VCaP (cell line): ENCODE results near the gene C8A.

Experiments used
- H3K27ac ChIP-seq: fragments of 450-650 bp; 2 replicates; pipeline ENCODE4 v1.5.1; 2017
- CTCF ChIP-seq: fragments of 450-650 bp; conservative IDR thresholded peaks from 2 replicates; pipeline ENCODE4 v1.5.1; 2017; ENCODE audit warnings: mild to moderate bottlenecking, moderate library complexity

The C8A gene

GRCh38 chr1:56817716-56818463, 36.7 kb upstream of the C8A start:
- H3K27ac ChIP-seq, result peak overlapping the region; percentile 78

GRCh38 chr1:56819387-56819899, 35.2 kb upstream of the C8A start, which contains the start of gene FYB2:
Gene FYB2 (minus strand): TSS chr1:56819404. CDS start chr1:56819290, 114 bp downstream.
- no peak for TF ChIP-seq CTCF
- H3K27ac ChIP-seq, result peak within 1 kb of the TSS; percentile 78

More at GRCh38 chr1:56817716-56818463, 36.7 kb upstream of the C8A start:
- TF ChIP-seq CTCF, result no peak

DNA sequence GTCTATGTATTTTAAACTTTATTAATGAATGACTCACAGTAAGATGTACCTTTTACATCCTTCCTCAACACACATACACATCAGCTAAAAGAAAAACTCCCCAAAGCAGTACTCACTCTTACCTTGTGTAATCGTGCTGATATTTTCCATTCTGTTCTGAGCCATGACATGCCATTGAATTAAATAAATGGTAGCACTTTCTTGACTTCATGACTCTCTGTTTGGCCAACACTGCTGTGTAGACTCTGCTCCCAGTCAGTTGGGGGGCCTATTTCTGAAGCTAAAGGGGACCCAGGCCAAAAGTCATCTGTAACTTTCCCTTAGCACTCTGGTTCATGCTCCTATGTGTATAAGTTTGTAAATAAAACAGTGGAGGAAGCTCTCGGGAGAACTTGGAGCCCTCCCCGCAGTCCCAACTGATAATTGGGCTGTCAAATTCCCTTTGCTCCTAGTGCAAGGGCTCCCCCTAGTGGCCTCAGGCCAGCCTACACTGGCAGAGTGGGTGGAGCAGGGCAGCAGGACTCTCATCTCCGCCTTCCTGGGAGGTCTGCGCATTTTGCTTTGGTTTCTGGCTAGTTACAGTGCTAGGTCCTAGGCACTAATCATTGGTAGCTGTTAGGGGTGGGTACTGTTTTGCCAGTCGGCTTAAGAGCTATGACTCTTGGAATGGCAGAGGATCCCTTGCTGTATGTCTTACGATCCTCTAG, 33.7 kb upstream of the C8A start:
- peak; percentile 95 for TF ChIP-seq CTCF
- H3K27ac ChIP-seq, result peak overlapping the region; percentile 78; the same call in 1 of the 2 replicates

DNA sequence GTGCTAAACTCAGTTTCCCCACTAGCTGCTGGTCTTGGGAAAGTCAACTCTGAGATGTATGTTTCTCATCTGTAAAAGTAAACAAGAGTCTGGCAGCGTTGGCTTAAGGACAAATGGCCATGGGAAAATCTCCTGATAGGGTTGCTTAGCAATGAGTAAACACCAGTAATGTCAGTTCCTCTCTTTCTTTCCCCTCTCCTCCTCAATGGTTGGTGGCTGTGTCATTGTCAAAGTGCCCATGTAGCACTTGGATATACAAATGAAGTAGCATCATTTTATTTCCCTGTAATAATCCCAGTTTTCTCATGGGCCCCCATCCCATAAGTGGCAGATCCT, 33.2 kb upstream of the C8A start:
- no peak for TF ChIP-seq CTCF
- H3K27ac ChIP-seq, result 0 out of 2 replicates have a peak overlapping the region, but pooled peaks have one; percentile 78

- no peak for TF ChIP-seq CTCF
- H3K27ac ChIP-seq, result no peak overlapping the region
Measured at GRCh38 chr1:56824271-56824670, 30.3 kb upstream of the C8A start.

DNA sequence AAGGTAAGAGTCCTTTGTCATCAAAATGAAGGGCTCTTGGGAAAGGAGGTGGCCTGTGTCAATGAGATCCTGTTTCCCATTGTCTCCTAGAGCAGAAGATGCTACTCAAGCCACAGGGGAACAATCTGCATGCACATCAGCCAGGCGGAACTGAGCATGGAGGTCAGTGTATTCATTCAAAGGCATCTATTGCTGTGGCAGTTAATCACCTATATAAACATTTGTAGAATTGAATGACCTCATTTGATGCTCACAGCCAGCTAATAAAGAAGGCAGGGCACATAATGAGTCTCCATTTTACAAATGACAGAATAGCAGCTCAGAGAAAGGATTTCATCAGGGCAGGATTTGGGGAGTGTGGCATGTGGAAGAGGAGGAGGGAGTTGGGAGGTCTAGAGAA, 29.7 kb upstream of the C8A start:
- no peak overlapping the region for H3K27ac ChIP-seq
- no peak for TF ChIP-seq CTCF

GRCh38 chr1:56825436-56825835, 29.2 kb upstream of the C8A start:
- TF ChIP-seq CTCF, result no peak

More at GRCh38 chr1:56825436-56825835, 29.2 kb upstream of the C8A start:
- H3K27ac ChIP-seq, result no peak overlapping the region
